HG02642 (cell line): Measurements from ENCODE around the gene NUDT3.
A peak's percentile ranks its signal among the peaks of the same experiment; 100 is the strongest.
"Not testable (repeated sequence)": the region's sequence is repeated elsewhere in the genome, so short reads cannot be mapped to it uniquely, and the experiment has no call there.

Experiments
- ATAC-seq: cut with Tn5 transposase; IDR thresholded peaks from one replicate; pipeline ENCODE4 v1.9.1; 2021; ENCODE audit warnings: mild to moderate bottlenecking; ENCODE audit not compliant: unreplicated experiment, poor library complexity

The NUDT3 gene

DNA sequence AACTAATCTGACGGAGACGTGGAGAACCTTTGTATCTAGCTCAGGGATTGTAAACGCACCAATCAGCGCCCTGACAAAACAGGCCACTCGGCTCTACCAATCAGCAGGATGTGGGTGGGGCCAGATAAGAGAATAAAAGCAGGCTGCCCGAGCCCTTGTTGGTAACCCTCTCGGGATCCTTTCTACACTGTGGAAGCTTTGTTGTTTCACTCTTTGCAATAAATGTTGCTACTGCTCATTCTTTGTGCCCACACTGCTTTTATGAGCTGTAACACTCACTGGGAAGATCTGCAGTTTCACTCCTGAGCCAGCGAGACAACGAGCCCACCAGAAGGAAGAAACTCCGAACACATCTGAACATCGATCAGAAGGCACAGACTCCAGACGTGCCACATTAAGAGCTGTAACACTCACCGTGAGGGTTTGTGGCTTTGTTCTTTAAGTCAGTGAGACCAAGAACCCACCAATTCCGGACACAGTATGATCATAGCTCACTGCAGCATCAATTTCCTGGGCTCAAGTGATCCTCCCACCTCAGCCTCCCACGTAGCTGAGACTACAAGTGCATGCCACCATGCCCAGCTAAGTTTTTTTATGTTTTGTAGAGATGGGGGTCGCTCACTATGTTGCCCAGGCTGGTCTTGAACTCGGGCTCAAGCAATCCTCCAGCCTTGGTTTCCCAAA, 122.7 kb downstream of the NUDT3 start:
- ATAC-seq = not testable (repeated sequence)

GRCh38 chr6:34269132-34269531, 123.3 kb downstream of the NUDT3 start:
- ATAC-seq = not testable (repeated sequence)

DNA sequence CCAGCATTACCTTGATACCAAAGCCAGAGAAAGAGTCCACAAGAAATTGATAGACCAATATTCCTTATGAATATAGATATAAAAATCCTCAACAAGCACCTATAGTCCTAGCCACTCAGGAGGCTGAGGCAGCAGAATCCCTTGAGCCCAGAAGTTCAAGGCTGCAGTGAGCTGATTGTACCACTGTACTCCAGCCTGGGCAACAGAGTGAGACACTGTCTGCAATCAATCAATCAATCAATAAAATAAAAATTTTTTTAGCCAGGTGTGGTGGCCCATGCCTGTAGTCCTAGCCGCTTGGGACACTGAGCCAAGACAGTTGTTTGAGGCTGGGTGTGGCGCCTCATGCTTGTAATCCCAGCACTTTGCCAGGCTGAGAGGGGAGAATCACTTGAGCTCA, 124.7 kb downstream of the NUDT3 start:
- ATAC-seq = no peak

- not testable (repeated sequence) for ATAC-seq
These were observed 129.0 kb downstream of the NUDT3 start for GRCh38 chr6:34263484-34263883.

DNA sequence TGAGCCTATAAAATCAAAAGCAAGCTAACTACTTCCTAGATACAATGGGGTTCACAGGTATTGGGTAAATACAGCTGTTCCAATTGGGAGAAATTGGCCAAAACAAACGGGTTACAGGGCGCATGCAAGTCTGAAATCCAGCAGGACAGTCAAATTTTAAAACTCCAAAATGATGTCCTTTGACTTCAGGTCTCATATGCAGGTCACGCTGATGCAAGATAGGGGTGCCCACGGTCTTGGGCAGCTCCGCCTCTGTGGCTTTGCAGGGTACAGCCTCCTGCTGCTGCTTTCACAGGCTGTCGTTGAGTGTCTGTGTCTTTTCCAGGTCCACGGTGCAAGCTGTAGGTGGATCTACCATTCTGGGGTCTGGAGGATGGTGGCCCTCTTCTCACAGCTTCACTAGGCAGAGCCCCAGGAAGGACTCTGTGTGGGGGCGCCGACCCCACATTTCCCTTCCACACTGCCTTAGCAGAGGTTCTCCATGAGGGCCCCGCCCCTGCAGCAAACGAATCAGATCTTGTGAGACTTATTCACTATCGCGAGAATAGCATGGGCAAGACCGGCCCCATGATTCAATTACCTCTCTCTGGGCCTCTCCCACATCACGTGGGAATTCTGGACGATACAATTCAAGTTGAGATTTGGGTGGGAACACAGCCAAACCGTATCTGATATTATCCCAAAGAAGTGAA, 131.7 kb downstream of the NUDT3 start:
- ATAC-seq = no peak

DNA sequence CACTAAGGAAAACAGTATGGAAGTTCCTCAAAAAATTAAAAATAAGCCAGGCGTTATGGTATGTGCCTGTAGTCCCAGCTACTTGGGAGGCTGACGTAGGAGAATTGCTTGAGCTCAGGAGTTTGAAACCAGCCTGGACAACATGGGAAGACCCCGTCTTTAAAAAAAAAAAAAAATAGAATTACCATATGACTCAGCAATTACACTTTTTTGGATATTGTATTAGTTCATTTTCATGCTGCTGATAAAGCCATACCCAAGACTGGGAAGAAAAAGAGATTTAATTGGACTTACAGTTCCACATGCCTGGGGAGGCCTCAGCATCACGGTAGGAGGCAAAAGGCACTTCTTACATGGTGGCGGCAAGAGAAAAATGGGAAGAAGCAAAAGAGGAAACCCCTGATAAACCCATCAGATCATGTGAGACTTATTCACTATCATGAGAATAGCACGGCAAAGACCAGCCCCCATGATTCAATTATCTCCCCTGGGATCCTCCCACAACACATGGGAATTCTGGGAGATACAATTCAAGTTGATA, 132.9 kb downstream of the NUDT3 start:
- ATAC-seq = no peak

GRCh38 chr6:34252395-34252794, 140.1 kb downstream of the NUDT3 start:
- ATAC-seq = not testable (repeated sequence)

- ATAC-seq = peak; percentile 36
These were observed 142.8 kb downstream of the NUDT3 start for GRCh38 chr6:34249469-34250261.

- peak; percentile 88 for ATAC-seq
These were observed 143.6 kb downstream of the NUDT3 start, which contains the start of gene SMIM29 for GRCh38 chr6:34248727-34249468. TSS of gene SMIM29 (minus strand) at chr6:34249006. CDS start at chr6:34247791, 1,215 bp downstream.

DNA sequence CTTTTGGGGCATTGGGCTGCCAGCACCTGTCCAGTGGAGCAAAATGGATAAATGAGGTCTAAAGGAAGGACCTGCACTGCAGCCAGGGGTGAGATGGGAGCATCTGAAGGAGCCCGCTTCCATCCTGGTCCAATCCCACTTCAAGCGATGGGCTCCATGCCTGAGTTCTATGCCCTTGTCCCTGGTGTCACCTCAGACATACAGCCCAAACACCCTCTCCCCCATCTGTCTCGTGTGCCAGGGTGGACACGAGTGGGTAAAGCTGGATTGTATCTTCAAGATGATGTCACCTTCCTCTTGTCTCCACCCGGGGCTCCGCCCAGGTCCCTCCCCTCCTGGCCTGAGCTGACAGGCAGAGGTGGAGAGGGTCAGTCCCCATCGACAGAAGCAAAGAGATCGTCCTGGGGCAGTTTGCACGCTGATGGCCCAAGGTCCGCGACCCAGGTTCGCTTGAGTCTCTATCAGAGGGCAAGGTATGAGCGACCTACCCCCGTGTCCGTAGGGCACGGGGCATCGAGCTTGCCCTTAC, 144.2 kb downstream of the NUDT3 start:
- ATAC-seq = peak; percentile 6

- no peak for ATAC-seq
These were observed 144.8 kb downstream of the NUDT3 start for GRCh38 chr6:34247481-34248197.

DNA sequence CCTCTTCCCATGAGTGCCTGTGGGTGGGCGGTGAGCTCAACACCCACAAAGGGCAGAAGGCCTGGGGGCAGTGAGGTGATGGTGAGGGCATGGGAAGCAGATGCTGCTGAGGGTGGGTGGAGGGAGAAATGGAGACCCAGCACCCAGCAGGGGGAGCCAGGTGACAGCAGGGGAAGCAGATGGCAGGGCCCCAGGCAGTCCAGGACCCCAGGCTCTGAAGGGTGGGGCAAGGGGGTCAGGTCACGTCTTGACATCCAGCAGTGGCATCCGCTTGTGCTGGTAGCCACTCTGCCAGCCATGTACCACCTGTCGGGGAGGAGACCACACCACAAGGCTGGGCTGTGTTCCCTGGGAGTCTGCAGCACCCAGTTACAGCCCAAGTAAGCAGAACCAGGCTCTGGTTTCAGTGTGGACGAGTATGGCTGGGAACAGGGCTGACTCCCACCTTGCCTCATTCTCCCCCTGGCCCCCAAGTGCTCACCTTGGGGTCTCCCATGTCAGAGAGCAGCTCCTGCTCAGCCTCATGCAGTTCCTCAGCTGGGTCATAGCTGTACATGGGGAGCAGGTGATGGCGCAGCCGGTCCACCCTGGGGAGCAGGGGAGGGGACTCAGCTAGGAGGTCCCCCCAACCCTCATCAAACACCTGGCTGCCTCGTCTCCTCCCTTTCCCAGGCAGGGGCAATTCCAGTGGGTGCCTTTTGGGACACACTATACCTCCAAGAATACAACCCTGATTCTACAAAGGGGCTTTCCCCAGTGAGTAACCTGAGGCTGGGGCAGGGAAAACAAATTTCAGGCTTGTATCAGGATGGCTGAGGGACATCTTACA, 145.7 kb downstream of the NUDT3 start:
- no peak for ATAC-seq

- no peak for ATAC-seq
These were observed 146.3 kb downstream of the NUDT3 start for GRCh38 chr6:34246249-34246562.

- not testable (repeated sequence) for ATAC-seq
These were observed 146.7 kb downstream of the NUDT3 start for GRCh38 chr6:34245761-34246140.

GRCh38 chr6:34245032-34245760, 147.3 kb downstream of the NUDT3 start:
- not testable (repeated sequence) for ATAC-seq

DNA sequence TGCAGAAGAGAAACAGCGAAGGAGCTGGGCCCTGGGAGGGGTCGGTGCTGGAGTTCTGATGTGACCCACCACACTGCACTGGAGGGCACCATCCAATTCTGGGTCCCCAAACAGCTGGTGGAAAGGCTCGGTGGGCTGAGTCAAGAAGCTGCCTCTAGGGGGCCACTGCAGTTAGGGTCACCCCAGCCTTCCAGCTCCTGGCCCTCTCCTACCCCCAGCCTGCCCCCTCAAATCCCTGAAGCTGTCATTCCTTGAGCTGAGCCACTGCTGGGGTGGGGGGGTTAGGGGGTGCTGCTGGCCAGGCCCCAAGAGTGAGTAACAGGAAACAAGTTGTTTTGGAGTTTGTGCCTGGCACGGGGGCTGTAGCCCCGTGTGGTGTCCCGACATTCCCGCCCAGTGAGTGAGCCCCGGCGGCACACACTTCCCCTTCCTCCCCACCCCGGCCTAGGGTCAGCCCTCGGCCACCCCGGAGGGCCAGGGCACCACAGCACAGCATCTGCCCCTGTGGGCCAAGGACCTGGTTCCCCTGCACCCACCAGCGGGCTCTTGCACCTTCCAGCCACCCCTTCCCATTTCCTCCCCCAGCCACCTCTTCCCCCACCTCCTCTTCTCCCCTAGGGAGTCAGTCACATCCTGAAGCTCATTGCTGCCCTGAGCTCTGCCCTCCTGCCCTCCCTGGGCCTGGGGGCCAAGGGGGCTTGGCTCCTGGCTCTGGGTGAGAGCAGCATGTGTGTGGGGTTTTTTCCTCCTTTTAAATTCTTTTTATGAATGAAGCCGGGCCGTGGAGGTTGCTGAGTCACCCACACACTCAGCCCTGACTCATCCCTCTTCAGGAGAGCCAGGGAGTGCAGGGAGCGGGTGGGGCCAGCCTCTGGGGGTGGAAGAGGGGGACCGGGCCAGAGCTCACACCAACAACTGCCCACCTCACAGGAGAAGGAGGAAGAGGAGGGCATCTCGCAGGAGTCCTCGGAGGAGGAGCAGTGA, 148.3 kb downstream of the NUDT3 start:
- no peak for ATAC-seq
